Stimulated activated CD4-positive, alpha-beta T cell treated with anti-CD3 and anti-CD28 coated beads, TNF-alpha, amount 100 ng/mL, for 1 hour (primary cell): ENCODE data around the gene CDKAL1.
"Not testable (repeated sequence)": the region's sequence is repeated elsewhere in the genome, so short reads cannot be mapped to it uniquely, and the experiment has no call there.

Experiments
- DNase-seq, 3 donors: peaks; one replicate each; pipeline ENCODE4 v3.0.0-alpha.2; 2020; ENCODE audit warnings: low read depth in 3 of 3, low spot score in 1 of 3

CDKAL1 gene

GRCh38 chr6:20915156-20915555 is 380.9 kb downstream of the CDKAL1 start:
- DNase-seq = no peak

GRCh38 chr6:20915626-20916025 is 381.4 kb downstream of the CDKAL1 start:
- DNase-seq = no peak

GRCh38 chr6:20916086-20916485 is 381.8 kb downstream of the CDKAL1 start:
- DNase-seq = no peak

GRCh38 chr6:20918868-20919267 is 384.6 kb downstream of the CDKAL1 start:
- no peak for DNase-seq

- DNase-seq = no peak
Observed at GRCh38 chr6:20919677-20920385, 385.6 kb downstream of the CDKAL1 start.

GRCh38 chr6:20921578-20921977 is 387.3 kb downstream of the CDKAL1 start:
- no peak for DNase-seq

GRCh38 chr6:20922743-20923142 is 388.5 kb downstream of the CDKAL1 start:
- DNase-seq = no peak

GRCh38 chr6:20924094-20924493 is 389.8 kb downstream of the CDKAL1 start:
- not testable (repeated sequence) for DNase-seq

GRCh38 chr6:20924911-20925543 is 390.8 kb downstream of the CDKAL1 start:
- DNase-seq = no peak

GRCh38 chr6:20927130-20927860 is 393.0 kb downstream of the CDKAL1 start:
- no peak for DNase-seq

GRCh38 chr6:20929283-20929682 is 395.0 kb downstream of the CDKAL1 start:
- no peak for DNase-seq

- DNase-seq = no peak
Observed at GRCh38 chr6:20931093-20931492, 396.8 kb downstream of the CDKAL1 start.

- DNase-seq = no peak
Observed at GRCh38 chr6:20931772-20932171, 397.5 kb downstream of the CDKAL1 start.

- DNase-seq = no peak
Observed at GRCh38 chr6:20932284-20932683, 398.0 kb downstream of the CDKAL1 start.

GRCh38 chr6:20933057-20933788 is 399.0 kb downstream of the CDKAL1 start:
- no peak for DNase-seq

GRCh38 chr6:20936949-20937348 is 402.7 kb downstream of the CDKAL1 start:
- DNase-seq = no peak

- no peak for DNase-seq
Observed at GRCh38 chr6:20939161-20939775, 405.0 kb downstream of the CDKAL1 start.

- DNase-seq = no peak
Observed at GRCh38 chr6:20943040-20943627, 408.9 kb downstream of the CDKAL1 start.

GRCh38 chr6:20943922-20944321 is 409.7 kb downstream of the CDKAL1 start:
- DNase-seq = no peak

GRCh38 chr6:20946022-20946421 is 411.8 kb downstream of the CDKAL1 start:
- no peak for DNase-seq

- no peak for DNase-seq
Observed at GRCh38 chr6:20946890-20947289, 412.6 kb downstream of the CDKAL1 start.
